Cardiac fibroblast (primary cell): ENCODE data around the gene THNSL1.

Experiments
- DNase-seq, 2 donors: peaks; one replicate each; pipeline versions ENCODE4 v3.0.0 to v3.0.0-alpha.2; 2010; ENCODE audit warnings: low read depth in 2 of 2
- H3K4me3 ChIP-seq, 2 donors: replicated peaks in 1 of 2; 1 replicate in 1 of 2; 2 replicates in 1 of 2; pipeline ENCODE4 v1.5.1; 2011; ENCODE audit warnings: low read depth in 2 of 2, low read length in 2 of 2, mild to moderate bottlenecking in 2 of 2, moderate library complexity in 1 of 2
- CTCF ChIP-seq: IDR thresholded peaks from one replicate; pipeline ENCODE4 v1.5.1; 2011; ENCODE audit warnings: low read depth, mild to moderate bottlenecking, low read length, inconsistent platforms

The THNSL1 gene

GRCh38 chr10:25061711-25062449 is 45.5 kb downstream of the THNSL1 start:
- DNase-seq: peak; percentile 25 to 63
- TF ChIP-seq CTCF: no peak
- no peak overlapping the region for H3K4me3 ChIP-seq

- TF ChIP-seq CTCF: no peak
- no peak overlapping the region for H3K4me3 ChIP-seq
- no peak for DNase-seq
Observed at GRCh38 chr10:25063157-25063556, 46.7 kb downstream of the THNSL1 start.

GRCh38 chr10:25063644-25064043 is 47.2 kb downstream of the THNSL1 start:
- no peak for DNase-seq
- TF ChIP-seq CTCF: no peak
- H3K4me3 ChIP-seq: no peak overlapping the region

GRCh38 chr10:25064401-25064800 is 48.0 kb downstream of the THNSL1 start:
- TF ChIP-seq CTCF: no peak
- DNase-seq: no peak
- H3K4me3 ChIP-seq: no peak overlapping the region

- no peak overlapping the region for H3K4me3 ChIP-seq
- no peak for DNase-seq
- no peak for TF ChIP-seq CTCF
Observed at GRCh38 chr10:25065761-25066476, 49.5 kb downstream of the THNSL1 start.

- no peak overlapping the region for H3K4me3 ChIP-seq
- no peak for TF ChIP-seq CTCF
- peak; percentile 20 to 93 for DNase-seq
Observed at GRCh38 chr10:25068152-25069058, 52.0 kb downstream of the THNSL1 start.
